Endothelial cell of umbilical vein (primary cell): Measurements from ENCODE around the gene MCFD2. TPM values are rescaled to one million over a fixed set of nuclear protein-coding genes. Genes with fewer than 3 reads are reported as not detected.

Experiments
- BruUV-seq: library from RNA; stranded (reverse); fragments of 400-500 nt; replicated peaks from 2 replicates; lab custom pipeline; 2021; lab: Mats Ljungman, UMichigan
- CTCF ChIA-PET: fragments of 300-600, 350-600 bp; sonication (Branson Sonifier 250); formaldehyde crosslinking; loops from one replicate; lab custom pipeline; 2021; ENCODE audit warnings: antibody characterized with exemption, inconsistent platforms; lab: Charles Lee
- POLR2A ChIA-PET: fragments of 300-600, 350-600 bp; sonication (Branson Sonifier 250); formaldehyde crosslinking; loops from one replicate; lab custom pipeline; 2021; ENCODE audit warnings: antibody characterized with exemption, inconsistent platforms; lab: Charles Lee
- DNase-seq: peaks from one replicate; pipeline ENCODE4 v3.0.0-alpha.2; 2011; ENCODE audit warnings: low read depth, low spot score
- FAIRE-seq: peaks from 2 replicates; lab custom pipeline; 2011; peaks lifted over from hg19 to GRCh38; lab: Jason Lieb, UNC
- H2AFZ ChIP-seq: 2 replicates; pipeline ENCODE4 v1.6.0; 2012; ENCODE audit warnings: low read depth, low read length, control low read depth, inconsistent platforms
- H3K27ac ChIP-seq: 2 replicates; pipeline ENCODE4 v1.5.1; 2011; ENCODE audit warnings: low read depth, mild to moderate bottlenecking, control low read depth, low read length, moderate library complexity; ENCODE audit not compliant: insufficient read depth
- H3K27me3 ChIP-seq, 2 experiments: 2 replicates each; pipeline versions ENCODE4 v1.6.0 to v1.6.1; 2011; ENCODE audit warnings: low read length in 2 of 2, mixed read lengths in 1 of 2; ENCODE audit not compliant: control insufficient read depth in 2 of 2, insufficient read depth in 2 of 2
- H3K36me3 ChIP-seq, 2 experiments: 2 replicates in 1 of 2; 3 replicates in 1 of 2; pipeline ENCODE4 v1.5.1; 2011; ENCODE audit warnings: low read length in 2 of 2, mild to moderate bottlenecking in 1 of 2, moderate library complexity in 1 of 2; ENCODE audit not compliant: control insufficient read depth in 2 of 2, insufficient read depth in 2 of 2; ENCODE audit errors: extremely low read depth in 1 of 2
- H3K4me1 ChIP-seq: 3 replicates; pipeline ENCODE4 v1.5.1; 2011; ENCODE audit warnings: mild to moderate bottlenecking, low read length; ENCODE audit not compliant: control insufficient read depth, insufficient read depth; ENCODE audit errors: extremely low read depth
- H3K4me2 ChIP-seq: 2 replicates; pipeline ENCODE4 v1.6.1; 2011; ENCODE audit warnings: low read length, control low read depth, mixed read lengths; ENCODE audit not compliant: insufficient read depth
- H3K4me3 ChIP-seq, 3 experiments: fragments of 200-600 bp in 1 of 3; sonication (generic), shearing (Covaris generic) in 1 of 3; replicated peaks in 1 of 3; 2 replicates each; pipeline ENCODE4 v1.5.1; 2011 to 2016; ENCODE audit warnings: control low read depth in 3 of 3, low read length in 3 of 3, mild to moderate bottlenecking in 2 of 3, inconsistent platforms in 1 of 3, low read depth in 1 of 3, moderate library complexity in 1 of 3; ENCODE audit not compliant: insufficient read depth in 1 of 3
- H3K79me2 ChIP-seq: 2 replicates; pipeline ENCODE4 v1.6.0; 2012; ENCODE audit warnings: low read length, inconsistent platforms; ENCODE audit not compliant: control insufficient read depth, insufficient read depth
- H3K9ac ChIP-seq: replicated peaks from 2 replicates; pipeline ENCODE3; 2011; ENCODE audit warnings: low read length, control low read depth; ENCODE audit not compliant: insufficient read depth; ENCODE audit errors: extremely low read depth
- H3K9me1 ChIP-seq: replicated peaks from 3 replicates; pipeline ENCODE4 v1.6.0; 2011; ENCODE audit warnings: mild to moderate bottlenecking, low read length; ENCODE audit not compliant: control insufficient read depth, insufficient read depth; ENCODE audit errors: extremely low read depth
- H3K9me3 ChIP-seq: replicated peaks from 2 replicates; pipeline ENCODE4 v1.5.1; 2012; ENCODE audit warnings: low read length, inconsistent platforms; ENCODE audit not compliant: control insufficient read depth, insufficient read depth
- H4K20me1 ChIP-seq: replicated peaks from 2 replicates; pipeline ENCODE3; 2011; ENCODE audit warnings: mild to moderate bottlenecking, low read length; ENCODE audit not compliant: control insufficient read depth, insufficient read depth; ENCODE audit errors: extremely low read depth
- GATA2 ChIP-seq: IDR thresholded peaks from 2 replicates; pipeline ENCODE4 v1.7.0; 2011; ENCODE audit warnings: low read depth, mild to moderate bottlenecking, moderate library complexity, mixed read lengths, low read length; ENCODE audit not compliant: insufficient read length, insufficient read depth
- MYC ChIP-seq: IDR thresholded peaks from one replicate; pipeline ENCODE4 v1.6.1; 2011; ENCODE audit warnings: mild to moderate bottlenecking, low read depth, low read length
- POLR2A ChIP-seq: IDR thresholded peaks from 2 replicates; pipeline ENCODE4 v1.6.1; 2012; ENCODE audit warnings: low read depth, mild to moderate bottlenecking, control low read depth, low read length
- POLR2AphosphoS5 ChIP-seq: IDR thresholded peaks from 2 replicates; pipeline ENCODE4 v1.6.1; 2012; ENCODE audit warnings: low read depth, mild to moderate bottlenecking, control low read depth, low read length, moderate library complexity; ENCODE audit not compliant: insufficient read depth
- dilution Hi-C: fragments of 300-500 bp; cut with MboI; formaldehyde crosslinking; loops from one replicate; pipeline ENCODE4 v1.15.0; 2019; ENCODE audit warnings: low sequenced_read_pairs; ENCODE audit not compliant: extremely low pct_ligation_motif_present
- intact Hi-C: fragments of 100-400 bp; cut with micrococcal nuclease; formaldehyde crosslinking; loops from one replicate; pipeline ENCODE4 v1.10.0; 2022
- polyA plus RNA-seq, 4 experiments: library from polyadenylated mRNA; depleted of rRNA in 3 of 4; stranded (reverse) in 3 of 4; unstranded in 1 of 4; fragments of >200 nt; gene quantifications; 2 replicates each; pipeline versions ENCODE4 v1.2.1 to v1.2.3, GENCODE V29; 2011 to 2012; ENCODE audit warnings: missing spikeins in 1 of 4
- total RNA-seq: library from RNA; stranded (reverse); gene quantifications from 2 replicates; pipeline ENCODE4 v1.2.3, GENCODE V29; 2021
- TF ChIP-seq, protein P1 (sequence below): IDR thresholded peaks from 2 replicates; pipeline ENCODE4 v1.6.1; 2011; ENCODE audit not compliant: insufficient read depth, insufficient read length

The MCFD2 gene
- total and polyA plus RNA-seq, 2 donors (not counting 3 experiments of a cell fraction or from before 2014, with no cell fraction given): 74.8 to 141 TPM

DNA sequence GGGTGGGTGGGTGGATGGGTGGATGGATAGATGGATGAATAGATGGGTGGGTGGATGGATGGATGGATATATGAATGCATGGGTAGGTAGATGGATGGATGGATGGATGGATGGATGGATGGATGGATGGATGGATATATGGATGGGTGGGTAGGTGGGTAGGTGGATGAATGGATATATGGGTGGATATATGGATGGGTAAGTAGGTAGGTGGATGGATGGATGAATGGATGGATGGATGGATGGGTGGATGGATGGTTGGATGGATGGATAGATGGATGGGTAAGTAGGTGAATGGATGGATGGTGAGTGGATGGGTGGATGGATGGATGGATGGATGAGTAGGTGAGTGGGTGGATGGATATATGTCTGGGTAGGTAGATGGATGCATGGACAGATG is 36.1 kb downstream of the MCFD2 start:
- TF ChIP-seq MYC: no peak
- no peak for TF ChIP-seq POLR2A
- no peak for TF ChIP-seq POLR2AphosphoS5
- no peak for TF ChIP-seq GATA2
- TF ChIP-seq, protein P1, sequence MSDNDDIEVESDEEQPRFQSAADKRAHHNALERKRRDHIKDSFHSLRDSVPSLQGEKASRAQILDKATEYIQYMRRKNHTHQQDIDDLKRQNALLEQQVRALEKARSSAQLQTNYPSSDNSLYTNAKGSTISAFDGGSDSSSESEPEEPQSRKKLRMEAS: no peak
- H3K36me3 ChIP-seq: no peaks in the 10 kb centered on the region
- H2AFZ ChIP-seq: no peak overlapping the region
- H3K9me1 ChIP-seq: no peaks in the 10 kb centered on the region
- ChIA-PET POLR2A (no interaction called here), CTCF (interaction anchor here (0.9 kb wide), 2 partner anchors 8 to 76 kb away, joined by 4 read pairs; no protein-coding TSS in a partner anchor)
- dilution Hi-C loops (no loop called here), intact Hi-C loops (loop anchor here (10.0 kb wide), 1 partner anchor 885 kb away; no protein-coding TSS in a partner anchor)
- H3K79me2 ChIP-seq: no peaks in the 10 kb centered on the region
- H3K27ac ChIP-seq: no peak overlapping the region
- no peaks in the 10 kb centered on the region for H3K9me3 ChIP-seq
- no peaks in the 10 kb centered on the region for H4K20me1 ChIP-seq
- no peak for DNase-seq
- no peak overlapping the region for H3K4me2 ChIP-seq
- no peak overlapping the region for H3K4me3 ChIP-seq
- peaks cover 26% of the 10 kb centered on the region for H3K4me1 ChIP-seq
- H3K9ac ChIP-seq: no peak overlapping the region
- BruUV-seq: no TSS peak
- no peaks in the 10 kb centered on the region for H3K27me3 ChIP-seq
- FAIRE-seq: no peak

GRCh38 chr2:46878886-46879285 is 36.7 kb downstream of the MCFD2 start:
- ChIA-PET CTCF (interaction anchor here (0.8 to 1.0 kb wide), 4 partner anchors 8 to 444 kb away, joined by 3 to 5 read pairs (median 4); no protein-coding TSS in a partner anchor), POLR2A (no interaction called here)
- no peaks in the 10 kb centered on the region for H3K79me2 ChIP-seq
- H3K4me1 ChIP-seq: peaks cover 30% of the 10 kb centered on the region
- peak overlapping the region; percentile 4 for H3K27ac ChIP-seq
- no peaks in the 10 kb centered on the region for H3K9me3 ChIP-seq
- no peak overlapping the region for H3K9ac ChIP-seq
- DNase-seq: peak; percentile 81
- TF ChIP-seq POLR2AphosphoS5 (peak; percentile 52), MYC (no peak)
- TF ChIP-seq, protein P1: no peak
- no peak overlapping the region for H3K4me3 ChIP-seq
- H3K36me3 ChIP-seq: no peaks in the 10 kb centered on the region
- no peaks in the 10 kb centered on the region for H4K20me1 ChIP-seq
- no peaks in the 10 kb centered on the region for H3K9me1 ChIP-seq
- H2AFZ ChIP-seq: no peak overlapping the region
- dilution Hi-C loops (no loop called here), intact Hi-C loops (loop anchor here (10.0 kb wide), 1 partner anchor 884 kb away; no protein-coding TSS in a partner anchor)
- no peaks in the 10 kb centered on the region for H3K27me3 ChIP-seq
- FAIRE-seq: peak; percentile 81
- no TSS peak for BruUV-seq
- no peak overlapping the region for H3K4me2 ChIP-seq
